ENCODE results near the gene TMEM131.

The TMEM131 gene

GRCh38 chr2:97911206-97911921, 84.4 kb downstream of the TMEM131 start:
- no peak for TF ChIP-seq CTCF (IDR thresholded peaks at IDR 0.05; ENCODE audit: borderline replicate concordance, insufficient read depth, low read depth, low read length)
- H3K4me3 ChIP-seq (ENCODE audit: low read depth, low read length): no peak overlapping the region

GRCh38 chr2:97910403-97911205, 85.1 kb downstream of the TMEM131 start:
- H3K4me3 ChIP-seq (ENCODE audit: low read depth, low read length): no peak overlapping the region
- TF ChIP-seq CTCF (IDR thresholded peaks at IDR 0.05; ENCODE audit: borderline replicate concordance, insufficient read depth, low read depth, low read length): no peak

- no peak for TF ChIP-seq CTCF (IDR thresholded peaks at IDR 0.05; ENCODE audit: borderline replicate concordance, insufficient read depth, low read depth, low read length)
- no peak overlapping the region for H3K4me3 ChIP-seq (ENCODE audit: low read depth, low read length)
These were observed 87.5 kb downstream of the TMEM131 start for GRCh38 chr2:97908208-97908676.

- no peak overlapping the region for H3K4me3 ChIP-seq (ENCODE audit: low read depth, low read length)
- no peak for TF ChIP-seq CTCF (IDR thresholded peaks at IDR 0.05; ENCODE audit: borderline replicate concordance, insufficient read depth, low read depth, low read length)
These were observed 88.2 kb downstream of the TMEM131 start for GRCh38 chr2:97907369-97908100.

GRCh38 chr2:97906307-97906706, 89.4 kb downstream of the TMEM131 start:
- H3K4me3 ChIP-seq (ENCODE audit: low read depth, low read length): no peak overlapping the region
- no peak for TF ChIP-seq CTCF (IDR thresholded peaks at IDR 0.05; ENCODE audit: borderline replicate concordance, insufficient read depth, low read depth, low read length)

GRCh38 chr2:97905294-97905693, 90.5 kb downstream of the TMEM131 start:
- TF ChIP-seq CTCF (IDR thresholded peaks at IDR 0.05; ENCODE audit: borderline replicate concordance, insufficient read depth, low read depth, low read length): no peak

More at GRCh38 chr2:97905294-97905693, 90.5 kb downstream of the TMEM131 start:
- H3K4me3 ChIP-seq (ENCODE audit: low read depth, low read length): no peak overlapping the region
